HG03139 (cell line): ENCODE measurements around the gene RALGAPA2.

Experiments
- ATAC-seq: cut with Tn5 transposase; IDR thresholded peaks from one replicate; pipeline ENCODE4 v1.9.1; 2021; ENCODE audit not compliant: unreplicated experiment

RALGAPA2 gene

GRCh38 chr20:20373091-20373571 is 339.3 kb downstream of the RALGAPA2 start:
- ATAC-seq = no peak

GRCh38 chr20:20371681-20372080 is 340.8 kb downstream of the RALGAPA2 start:
- no peak for ATAC-seq

GRCh38 chr20:20371083-20371482 is 341.4 kb downstream of the RALGAPA2 start:
- ATAC-seq = no peak

GRCh38 chr20:20370094-20370575 is 342.3 kb downstream of the RALGAPA2 start:
- ATAC-seq = no peak

- ATAC-seq = no peak
Measured at GRCh38 chr20:20369250-20370093, 343.0 kb downstream of the RALGAPA2 start.

GRCh38 chr20:20368418-20369249 is 343.8 kb downstream of the RALGAPA2 start:
- ATAC-seq = no peak

GRCh38 chr20:20367575-20368417 is 344.6 kb downstream of the RALGAPA2 start, which contains the start of gene INSM1:
INSM1 (plus strand) TSS chr20:20368104; CDS start chr20:20368268, 164 bp downstream.
- no peak for ATAC-seq

GRCh38 chr20:20366876-20367574 is 345.4 kb downstream of the RALGAPA2 start:
- no peak for ATAC-seq

- no peak for ATAC-seq
Measured at GRCh38 chr20:20366551-20366875, 345.9 kb downstream of the RALGAPA2 start.

- no peak for ATAC-seq
Measured at GRCh38 chr20:20365480-20366161, 346.8 kb downstream of the RALGAPA2 start.

- ATAC-seq = no peak
Measured at GRCh38 chr20:20364593-20365479, 347.6 kb downstream of the RALGAPA2 start.

- ATAC-seq = no peak
Measured at GRCh38 chr20:20363799-20364592, 348.4 kb downstream of the RALGAPA2 start.

GRCh38 chr20:20363434-20363798 is 349.0 kb downstream of the RALGAPA2 start:
- no peak for ATAC-seq

- ATAC-seq = no peak
Measured at GRCh38 chr20:20362774-20363433, 349.5 kb downstream of the RALGAPA2 start.

- no peak for ATAC-seq
Measured at GRCh38 chr20:20360464-20360863, 352.0 kb downstream of the RALGAPA2 start.

- ATAC-seq = no peak
Measured at GRCh38 chr20:20359628-20360027, 352.8 kb downstream of the RALGAPA2 start.

GRCh38 chr20:20358801-20359200 is 353.6 kb downstream of the RALGAPA2 start:
- ATAC-seq = no peak
